RPMI7951 (cell line): ENCODE data around the gene SMIM36. TPM values are rescaled to one million over a fixed set of nuclear protein-coding genes. Genes with fewer than 3 reads are reported as not detected.
A peak's percentile ranks its signal among the peaks of the same experiment; 100 is the strongest.
"Not testable (repeated sequence)": the region's sequence is repeated elsewhere in the genome, so short reads cannot be mapped to it uniquely, and the experiment has no call there.

ENCODE experiments used
- DNase-seq: peaks from one replicate; pipeline ENCODE4 v3.0.0-alpha.2; 2012; ENCODE audit warnings: low read depth
- total RNA-seq: library from RNA; depleted of rRNA; stranded (reverse); fragments of >200 nt; shearing (Covaris generic); gene quantifications from 2 replicates; pipeline ENCODE4 v1.2.3, GENCODE V29; 2014; rRNA removed

The SMIM36 gene
- not detected in 2 replicates for total RNA-seq

DNA sequence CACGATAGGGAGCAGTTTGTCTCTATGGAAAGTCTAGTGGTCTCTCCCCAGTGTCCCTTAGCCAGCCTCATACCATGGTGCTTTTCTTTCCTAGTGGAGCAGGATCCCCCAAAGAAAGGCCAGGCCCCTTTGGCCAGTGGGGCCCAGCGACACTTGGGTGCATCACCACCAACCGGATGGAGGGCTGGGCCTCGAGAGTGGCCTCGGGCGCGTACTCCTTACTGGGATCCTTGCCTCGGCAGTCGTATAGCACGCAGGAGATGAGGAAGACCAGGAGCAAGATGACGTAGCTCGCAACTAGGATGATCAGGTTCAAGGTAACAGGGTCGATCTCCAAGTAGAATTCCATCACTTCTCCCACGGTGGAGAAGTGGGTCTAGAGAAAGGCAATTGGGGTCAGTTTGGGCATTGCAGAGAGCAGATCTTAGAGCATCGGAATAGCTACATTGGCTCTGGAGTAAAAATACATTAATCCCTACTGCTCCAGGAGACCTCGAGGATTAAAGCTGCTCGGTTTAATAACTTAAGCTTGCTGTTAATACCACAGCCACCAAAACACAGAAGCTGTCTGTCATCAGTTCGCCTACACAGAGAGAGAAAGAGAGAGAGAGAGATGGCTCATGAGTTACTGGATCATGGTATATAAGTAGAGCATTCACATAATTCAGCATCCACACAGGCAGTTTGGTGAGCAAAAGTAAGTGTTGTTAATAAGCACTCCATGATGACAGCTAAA is at the start of gene SMIM36:
Gene SMIM36, minus strand, starts transcription at position 467 of the 736 bp plus-strand sequence.
- DNase-seq: no peak

- DNase-seq: no peak
These were observed 44.5 kb upstream of the SMIM36 start for GRCh38 chr17:55555772-55556171.

- DNase-seq: peak; percentile 48
These were observed 37.9 kb upstream of the SMIM36 start for GRCh38 chr17:55549140-55549539.

DNA sequence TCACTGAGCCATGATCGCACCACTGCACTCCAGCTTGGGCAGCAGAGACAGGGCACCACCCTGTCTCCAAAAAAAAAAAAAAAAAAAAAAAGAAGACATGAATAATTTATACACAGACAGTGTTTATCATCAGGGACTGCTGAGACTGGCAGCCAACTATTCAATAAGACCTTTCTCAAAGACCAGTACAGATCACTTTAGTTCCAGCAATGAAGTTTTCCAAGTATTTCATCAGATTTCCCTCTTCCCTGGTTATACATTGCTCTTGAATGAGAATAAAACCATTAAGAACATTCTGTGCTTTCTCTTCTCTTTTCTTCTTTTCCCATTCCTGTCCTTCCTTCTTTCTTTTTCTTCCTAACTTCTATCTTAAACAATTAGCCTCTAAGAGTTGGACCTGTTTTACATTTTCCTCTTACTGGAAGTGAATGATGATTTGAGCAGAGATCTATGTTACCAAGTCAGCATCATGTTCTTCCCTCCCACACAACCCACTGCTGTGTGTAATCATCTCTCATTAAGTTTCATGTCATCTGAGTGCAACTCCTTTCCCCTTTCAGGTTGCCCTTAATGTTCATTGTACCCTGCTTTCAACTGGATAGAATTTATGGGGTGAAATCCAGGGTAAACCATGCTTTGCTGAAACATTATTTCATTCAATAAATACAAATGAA is 35.9 kb upstream of the SMIM36 start:
- DNase-seq: no peak

DNA sequence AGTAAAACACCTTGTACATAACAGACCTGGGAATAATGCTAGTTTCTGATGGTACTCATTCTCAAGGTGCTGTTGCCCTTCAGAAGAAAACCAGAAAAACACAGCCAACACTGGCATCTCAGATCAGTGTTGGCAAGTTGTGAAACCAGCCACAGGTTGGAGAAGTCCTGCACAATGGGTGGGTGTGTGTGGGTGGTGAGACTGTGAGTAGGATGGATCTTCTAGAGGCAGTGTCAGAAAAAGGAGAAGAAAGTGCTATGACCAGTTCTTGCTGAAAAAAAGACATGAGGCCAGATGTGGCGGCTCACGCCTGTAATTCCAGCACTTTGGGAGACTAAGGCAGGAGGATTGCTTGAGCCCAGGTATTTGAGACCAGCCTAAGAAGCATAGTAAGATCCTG is 35.2 kb upstream of the SMIM36 start:
- no peak for DNase-seq

DNA sequence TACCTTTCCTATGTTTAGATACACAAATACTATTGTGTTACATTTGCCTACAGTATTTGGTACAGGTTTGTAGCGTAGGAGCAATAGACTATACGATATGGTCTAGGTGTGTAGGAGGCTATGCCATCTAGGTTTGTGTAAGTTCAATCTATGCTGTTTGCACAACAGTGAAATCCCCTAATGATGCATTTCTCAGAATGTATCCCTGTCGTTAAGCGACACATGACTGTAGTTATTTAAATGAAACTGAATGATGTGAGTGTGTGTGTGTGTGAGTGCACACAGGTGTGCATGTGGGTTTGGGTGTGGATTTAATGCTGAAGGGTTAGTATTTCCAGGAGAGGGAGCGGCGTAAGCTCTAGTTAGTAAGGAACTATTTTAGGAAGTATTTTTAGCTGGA is 34.6 kb upstream of the SMIM36 start:
- no peak for DNase-seq

DNA sequence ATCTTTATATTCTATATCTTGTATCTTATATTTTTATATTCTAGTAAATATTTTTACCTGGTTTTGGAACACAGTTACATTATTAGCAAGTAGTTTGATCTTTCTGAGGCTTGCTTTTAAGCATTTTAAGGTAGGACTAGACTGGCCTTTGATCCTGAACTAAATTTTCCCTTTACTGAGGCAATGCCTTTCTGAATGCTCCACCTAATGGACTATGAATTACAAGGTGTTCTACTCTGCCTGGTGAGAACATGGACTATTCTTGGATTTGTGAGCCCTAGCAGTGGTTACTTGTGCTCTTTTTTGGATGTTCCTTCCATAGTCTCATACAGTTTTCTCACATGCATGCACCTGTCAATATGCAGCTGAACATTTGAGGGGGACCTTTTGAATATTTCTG is 32.5 kb upstream of the SMIM36 start:
- no peak for DNase-seq

GRCh38 chr17:55540414-55541091 is 29.3 kb upstream of the SMIM36 start:
- peak; percentile 35 for DNase-seq

DNA sequence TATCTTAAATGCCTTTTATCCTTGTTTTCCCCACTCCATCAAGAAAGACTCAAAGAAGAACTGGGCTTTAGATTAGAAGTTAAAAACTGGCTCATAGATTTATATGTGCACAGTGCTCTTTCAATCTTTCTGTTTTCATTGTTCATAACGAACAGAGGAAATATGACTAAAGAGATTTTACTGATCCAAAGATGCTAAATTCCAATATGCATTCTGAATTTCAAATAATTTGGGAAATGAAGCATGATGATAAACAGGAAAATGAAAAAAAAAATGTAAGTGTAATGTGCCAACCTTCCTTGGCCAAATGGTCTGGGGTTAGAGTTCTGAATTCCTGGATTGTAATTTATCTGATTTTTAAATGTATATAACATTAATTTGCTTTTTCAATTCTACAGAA is 25.0 kb upstream of the SMIM36 start:
- no peak for DNase-seq

DNA sequence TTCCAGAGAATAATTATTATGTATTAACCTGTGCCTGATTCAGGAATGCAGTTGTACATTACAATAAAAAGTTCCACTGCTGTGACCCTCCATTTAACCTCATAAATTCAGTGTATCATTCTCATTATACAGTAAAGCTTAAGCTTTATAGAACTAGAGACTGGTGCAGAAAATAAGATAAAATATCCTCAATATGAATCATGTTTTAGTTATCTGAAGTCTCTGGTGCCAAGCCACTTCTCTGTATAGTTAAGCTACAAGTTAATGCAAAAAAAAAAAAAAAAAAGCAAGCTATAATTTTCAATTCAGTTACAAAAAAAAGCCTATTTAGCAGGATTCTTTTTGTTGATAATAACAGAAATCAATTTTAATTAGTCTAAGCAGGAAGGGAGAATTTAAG is 22.4 kb upstream of the SMIM36 start:
- DNase-seq: no peak

DNA sequence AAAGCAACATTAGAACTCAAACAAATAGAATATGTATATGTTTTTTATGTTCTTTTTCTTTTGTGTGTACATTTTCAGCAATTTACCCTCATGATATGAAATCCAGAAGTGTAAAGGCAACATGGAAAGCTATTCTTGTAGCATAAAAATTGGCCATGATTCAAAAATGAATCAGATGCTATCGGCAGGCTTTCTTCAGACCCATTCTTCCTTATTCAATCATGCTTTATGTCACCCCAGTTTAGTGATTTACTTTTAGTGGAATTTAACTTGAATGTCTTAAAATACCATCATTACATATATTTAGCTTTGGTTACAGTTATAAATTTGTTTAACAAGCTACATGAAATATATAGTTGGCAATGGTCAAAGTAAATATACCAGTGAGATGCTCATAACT is 21.4 kb upstream of the SMIM36 start:
- no peak for DNase-seq

GRCh38 chr17:55531053-55531728 is 19.9 kb upstream of the SMIM36 start:
- no peak for DNase-seq

DNA sequence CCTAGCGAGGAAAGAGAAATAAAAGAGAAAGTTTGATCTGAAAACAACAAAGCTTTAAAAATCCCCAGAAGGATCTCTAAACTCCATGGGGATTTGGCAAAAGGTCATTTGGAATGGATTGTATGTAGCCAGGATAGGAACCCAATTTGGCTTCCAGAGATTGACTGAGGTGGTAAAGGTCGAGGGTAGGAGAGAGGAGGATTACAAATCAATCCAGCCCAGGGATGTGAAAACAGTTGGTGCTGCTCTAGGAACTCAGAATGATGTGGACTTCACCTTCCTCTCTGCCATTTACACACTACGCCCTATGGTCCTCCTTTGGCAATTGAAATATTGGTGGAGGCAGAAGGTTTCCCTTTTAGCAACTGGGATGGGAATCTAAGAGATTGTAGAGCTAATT is 18.8 kb upstream of the SMIM36 start:
- DNase-seq: no peak

DNA sequence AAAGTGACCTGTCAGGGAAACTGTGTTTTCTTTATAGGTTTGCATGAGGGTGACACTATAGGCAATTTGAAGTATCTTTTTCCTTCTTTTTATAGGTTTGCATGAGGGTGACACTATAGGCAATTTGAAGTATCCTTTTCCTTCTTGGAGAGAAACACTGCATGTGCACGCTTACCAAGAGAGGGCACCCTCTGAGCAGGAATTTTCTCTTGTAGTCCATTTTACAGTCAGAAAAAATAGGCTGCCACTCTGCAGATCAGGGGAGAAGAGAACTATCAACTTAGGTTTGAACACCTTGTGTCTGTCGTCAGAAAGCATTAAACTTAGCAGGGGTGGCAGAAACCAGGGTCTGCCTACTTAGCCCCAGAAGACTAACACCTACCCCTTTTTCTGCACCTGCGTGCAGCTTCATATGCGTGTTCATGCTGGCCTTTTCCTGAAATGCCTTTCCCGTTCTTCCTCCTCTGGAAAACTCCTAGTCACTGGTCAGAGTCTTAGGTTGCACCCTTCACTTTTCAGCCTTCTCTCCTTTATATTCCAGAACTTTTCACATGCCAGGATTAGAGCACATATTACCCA is 16.4 kb upstream of the SMIM36 start:
- peak; percentile 47 for DNase-seq

- DNase-seq: no peak
These were observed 13.4 kb upstream of the SMIM36 start for GRCh38 chr17:55524440-55525220.

- not testable (repeated sequence) for DNase-seq
These were observed 11.8 kb upstream of the SMIM36 start for GRCh38 chr17:55523032-55523431.

GRCh38 chr17:55521186-55521585 is 9.9 kb upstream of the SMIM36 start:
- DNase-seq: no peak

DNA sequence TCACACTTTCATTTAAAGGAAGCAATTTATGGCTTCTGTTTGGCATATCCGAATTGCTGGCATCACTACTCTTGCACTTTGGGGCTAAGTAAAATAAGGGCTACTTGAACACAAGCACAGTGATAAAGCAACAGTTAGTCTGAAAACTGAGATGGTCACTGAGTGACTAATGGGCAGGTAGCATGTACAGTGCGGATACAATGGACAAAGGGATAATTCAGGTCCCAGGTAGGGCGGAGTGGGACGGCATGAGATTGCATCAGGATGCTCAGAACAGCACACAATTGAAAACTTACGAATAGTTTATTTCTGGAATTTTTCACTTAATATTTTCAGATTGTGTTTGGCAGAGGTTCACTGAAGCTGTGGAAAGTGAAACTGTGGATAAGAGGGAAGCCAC is 9.2 kb upstream of the SMIM36 start:
- no peak for DNase-seq

DNA sequence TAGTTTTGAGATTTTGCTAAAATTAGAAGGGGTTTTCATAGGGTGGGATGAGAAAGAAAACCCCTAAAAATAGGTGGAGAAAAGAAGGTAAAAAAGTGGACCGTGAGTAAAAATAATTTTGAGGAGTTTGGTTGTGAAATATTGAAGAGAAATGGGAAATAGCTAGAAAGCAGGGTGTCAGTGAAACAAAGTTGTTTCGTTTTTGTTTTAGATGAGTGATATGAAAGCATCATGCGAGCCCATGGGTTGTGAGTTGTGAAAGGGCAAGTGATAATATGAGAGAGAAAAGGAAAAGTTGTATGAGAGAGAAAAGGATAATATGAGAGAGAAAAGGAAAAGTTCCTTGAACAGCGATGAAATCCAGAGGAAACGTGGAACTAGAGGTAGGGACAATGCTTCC is 7.3 kb upstream of the SMIM36 start:
- DNase-seq: no peak

- DNase-seq: peak; percentile 59
These were observed 2.8 kb upstream of the SMIM36 start for GRCh38 chr17:55513885-55514590.
